GM21447 (cell line): Measurements from ENCODE around the gene HIGD2A.
A peak's percentile ranks its signal among the peaks of the same experiment; 100 is the strongest.

ENCODE experiments used
- ATAC-seq: cut with Tn5 transposase; IDR thresholded peaks from one replicate; pipeline ENCODE4 v1.9.1; 2021; ENCODE audit not compliant: unreplicated experiment

The HIGD2A gene

DNA sequence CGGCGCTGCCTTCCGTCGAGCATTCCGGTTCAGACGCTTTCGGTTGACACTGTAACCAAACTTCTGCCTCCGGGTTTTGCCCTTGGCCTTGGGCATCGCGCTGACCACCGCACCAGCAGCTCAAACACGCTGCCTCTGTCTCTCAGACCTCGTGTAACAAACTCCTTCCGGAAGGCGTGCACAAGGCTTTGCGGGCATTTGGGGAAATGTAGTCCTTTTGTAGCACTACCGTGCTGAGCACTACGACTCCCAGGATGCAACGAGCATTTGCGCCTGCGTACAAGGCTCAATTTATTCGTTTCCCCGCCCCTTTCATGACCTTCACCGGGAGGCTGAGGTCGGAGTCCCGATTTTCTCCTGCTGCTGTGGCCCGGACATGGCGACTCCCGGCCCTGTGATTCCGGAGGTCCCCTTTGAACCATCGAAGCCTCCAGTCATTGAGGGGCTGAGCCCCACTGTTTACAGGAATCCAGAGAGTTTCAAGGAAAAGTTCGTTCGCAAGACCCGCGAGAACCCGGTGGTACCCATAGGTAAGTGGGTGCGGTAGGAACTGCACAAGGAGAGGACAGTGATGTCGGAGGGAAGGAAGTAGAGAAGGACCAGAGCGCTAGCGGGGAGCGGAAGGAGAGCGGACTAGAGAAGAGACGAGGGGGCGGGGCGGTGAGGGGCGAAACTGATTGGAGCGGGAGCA is at the start of gene HIGD2A, which contains the start of gene NOP16:
Gene HIGD2A (plus strand): TSS at position 308 of the 691 bp plus-strand sequence. CDS start 69 bp downstream, at position 377.
Gene NOP16 (minus strand): TSS at position 155 of the 691 bp plus-strand sequence. CDS start 59 bp downstream, at position 96.
- peak; percentile 92 for ATAC-seq

- no peak for ATAC-seq
Measured at GRCh38 chr5:176339304-176339703, 49.2 kb upstream of the HIGD2A start.

DNA sequence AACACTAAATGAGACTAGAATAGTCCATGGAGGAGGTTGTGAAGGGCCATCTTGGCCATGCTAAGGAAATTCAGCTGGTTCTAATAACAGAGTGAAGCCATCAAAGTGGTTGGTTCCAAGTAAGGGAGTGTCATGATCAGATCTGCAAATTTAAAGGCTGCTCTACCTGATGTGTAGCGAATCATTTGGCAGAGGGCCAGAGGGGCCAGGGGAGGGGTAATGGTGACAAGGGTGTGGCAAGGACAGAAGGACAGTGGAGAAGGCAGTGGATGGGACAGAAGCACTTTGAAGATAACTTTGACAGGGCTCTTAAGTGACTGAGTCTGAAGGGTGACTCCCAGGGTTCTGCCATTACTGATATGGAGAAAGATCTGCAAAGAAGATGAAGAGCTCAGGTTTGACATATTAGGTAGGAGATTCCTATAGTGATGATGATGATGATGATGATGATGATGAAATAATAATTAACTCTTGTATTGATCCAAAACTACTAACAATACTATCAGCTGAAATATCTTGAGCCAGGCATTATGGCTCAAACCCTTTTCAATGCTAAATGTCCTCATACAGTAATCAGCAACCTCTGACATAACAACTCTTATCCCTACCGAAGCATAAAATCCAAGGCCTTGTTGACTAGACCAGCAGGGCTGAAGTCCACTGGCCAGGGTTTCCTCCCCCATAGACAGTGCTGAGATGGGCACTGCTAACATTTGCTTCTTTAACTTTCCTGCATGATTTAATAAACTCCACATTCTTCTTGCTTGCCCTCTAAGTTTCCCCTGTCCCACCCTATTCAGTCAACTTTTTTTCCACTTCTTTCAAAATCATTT is 47.0 kb upstream of the HIGD2A start:
- no peak for ATAC-seq

DNA sequence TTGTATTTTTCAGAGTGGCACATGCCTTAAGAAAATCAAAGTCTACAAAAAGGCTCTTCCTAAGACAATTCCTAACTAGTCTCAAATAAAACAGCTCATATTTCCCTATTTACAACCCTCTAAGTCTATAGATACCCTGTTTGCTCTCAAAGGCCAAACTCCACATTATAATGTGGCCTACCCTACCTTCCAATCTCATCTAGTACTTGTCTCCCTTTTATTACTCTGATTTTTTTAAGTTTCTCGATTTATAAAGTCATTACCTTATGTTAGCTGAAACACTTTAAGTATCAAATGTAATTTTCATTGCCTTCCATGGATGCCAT is 46.4 kb upstream of the HIGD2A start:
- no peak for ATAC-seq

GRCh38 chr5:176342766-176343458 is 45.6 kb upstream of the HIGD2A start:
- ATAC-seq, result no peak

DNA sequence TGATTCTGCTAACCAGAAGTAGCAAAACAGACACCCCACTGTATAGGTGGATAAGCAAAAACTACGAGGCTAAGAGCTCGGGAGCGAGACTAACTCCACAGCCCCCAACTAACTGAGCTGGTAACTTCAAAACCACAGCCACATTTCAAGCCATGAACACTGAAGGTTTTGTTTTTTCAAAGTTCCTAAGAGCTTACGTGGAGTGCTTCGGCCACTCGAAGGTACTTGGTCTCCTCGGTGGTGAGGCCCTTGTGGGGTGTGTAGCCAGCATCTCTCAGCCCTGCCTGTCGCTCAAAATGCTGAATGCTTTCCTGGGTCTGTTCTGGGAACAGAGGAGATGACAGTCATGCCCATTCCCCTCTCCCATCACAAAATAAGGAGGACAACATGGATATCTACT is 38.1 kb upstream of the HIGD2A start:
- ATAC-seq, result no peak

- peak; percentile 61 for ATAC-seq
Measured at GRCh38 chr5:176352116-176352878, 36.3 kb upstream of the HIGD2A start.

- ATAC-seq, result no peak
Measured at GRCh38 chr5:176353533-176353932, 35.0 kb upstream of the HIGD2A start.

GRCh38 chr5:176355400-176356178 is 33.0 kb upstream of the HIGD2A start:
- ATAC-seq, result no peak

DNA sequence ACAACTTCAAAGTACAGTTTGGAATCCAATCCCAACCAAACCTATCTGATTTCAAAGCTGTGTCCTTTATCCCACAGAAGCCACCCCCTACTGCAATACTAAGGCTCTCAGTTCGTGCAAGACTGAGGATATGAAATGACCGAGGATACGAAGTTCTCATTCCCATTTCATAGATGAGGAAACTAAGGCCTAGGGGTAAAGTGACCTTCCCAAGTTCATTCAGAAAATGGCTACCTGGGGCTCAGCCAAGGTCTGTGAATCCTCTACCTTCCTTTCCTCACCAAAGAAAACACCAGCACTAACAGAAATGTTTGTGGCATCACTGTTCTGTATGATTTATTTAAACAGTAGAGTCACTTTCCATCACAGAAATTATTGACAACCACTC is 32.4 kb upstream of the HIGD2A start:
- no peak for ATAC-seq

- no peak for ATAC-seq
Measured at GRCh38 chr5:176359658-176360057, 28.9 kb upstream of the HIGD2A start.

DNA sequence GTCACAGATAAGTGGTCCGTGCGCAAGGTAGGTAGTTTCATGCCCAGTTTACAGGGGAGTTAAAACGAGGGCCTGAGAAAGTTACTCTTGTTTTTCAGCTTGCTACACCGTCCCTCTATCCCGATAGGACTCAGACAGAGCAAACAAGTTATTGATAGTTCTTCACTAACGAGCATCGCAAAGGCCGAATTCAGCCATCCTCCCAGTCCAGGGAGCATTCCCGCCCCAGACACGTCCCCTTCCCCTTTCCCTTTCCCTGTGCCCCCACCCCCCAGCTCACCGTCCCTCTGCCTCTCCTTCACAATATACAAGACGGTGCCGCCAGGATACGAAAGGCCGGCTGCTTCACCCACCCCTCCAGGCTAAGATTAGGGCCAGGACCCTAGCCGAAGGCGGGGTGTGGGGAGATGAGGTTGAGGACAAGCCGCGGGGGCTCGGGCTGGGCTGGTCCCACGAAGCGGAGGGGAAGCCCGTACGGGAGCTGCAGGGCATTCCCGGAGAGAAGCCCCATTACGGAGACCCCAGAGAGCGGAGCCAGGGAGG is 27.6 kb upstream of the HIGD2A start:
- ATAC-seq, result peak; percentile 9

- peak; percentile 86 for ATAC-seq
Measured at GRCh38 chr5:176361437-176362232, 26.9 kb upstream of the HIGD2A start, which contains the start of gene KIAA1191. KIAA1191 (minus strand) TSS chr5:176361764; CDS start chr5:176359508, 2,256 bp downstream.

DNA sequence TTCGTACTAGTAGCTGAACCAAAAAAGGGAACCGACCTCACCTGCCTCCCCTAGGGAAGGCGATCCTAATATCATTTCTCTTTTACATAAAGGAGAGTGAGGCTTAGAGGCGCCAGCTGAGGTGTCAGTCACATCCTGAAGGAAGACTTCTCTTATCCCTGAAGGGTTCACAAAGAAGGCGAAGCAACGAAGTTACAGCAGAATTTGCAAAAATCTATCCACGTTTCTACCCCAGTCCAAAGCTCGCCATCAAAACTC is 26.4 kb upstream of the HIGD2A start:
- peak; percentile 15 for ATAC-seq

DNA sequence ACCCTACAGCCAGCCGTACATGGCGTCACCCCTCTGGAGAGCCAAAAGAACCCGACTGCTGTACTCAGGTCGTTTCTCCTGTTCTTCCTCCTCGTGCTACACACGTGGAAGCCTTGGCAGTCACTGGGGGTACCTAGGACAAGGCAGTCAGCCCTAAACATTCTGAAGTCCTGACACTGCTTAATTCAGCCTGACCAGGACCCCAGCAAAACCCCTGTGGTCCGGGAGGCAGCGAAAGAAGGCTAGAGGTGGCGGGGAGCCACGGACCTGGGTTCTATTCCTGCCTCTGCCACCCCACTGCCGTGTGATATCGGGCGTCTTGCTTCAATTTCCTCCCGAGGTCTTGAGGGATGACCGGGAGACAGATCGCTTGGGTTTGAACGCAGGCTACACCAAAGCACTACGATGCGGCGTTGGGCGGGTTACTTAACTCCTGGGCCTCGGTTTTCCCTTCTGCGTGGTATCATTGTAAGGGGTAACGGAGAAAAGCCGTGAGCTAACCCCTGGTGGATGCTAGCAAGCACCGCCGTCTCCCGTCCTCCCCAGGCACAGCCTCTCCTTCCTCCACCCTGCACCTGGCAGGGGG is 23.7 kb upstream of the HIGD2A start:
- ATAC-seq, result no peak

DNA sequence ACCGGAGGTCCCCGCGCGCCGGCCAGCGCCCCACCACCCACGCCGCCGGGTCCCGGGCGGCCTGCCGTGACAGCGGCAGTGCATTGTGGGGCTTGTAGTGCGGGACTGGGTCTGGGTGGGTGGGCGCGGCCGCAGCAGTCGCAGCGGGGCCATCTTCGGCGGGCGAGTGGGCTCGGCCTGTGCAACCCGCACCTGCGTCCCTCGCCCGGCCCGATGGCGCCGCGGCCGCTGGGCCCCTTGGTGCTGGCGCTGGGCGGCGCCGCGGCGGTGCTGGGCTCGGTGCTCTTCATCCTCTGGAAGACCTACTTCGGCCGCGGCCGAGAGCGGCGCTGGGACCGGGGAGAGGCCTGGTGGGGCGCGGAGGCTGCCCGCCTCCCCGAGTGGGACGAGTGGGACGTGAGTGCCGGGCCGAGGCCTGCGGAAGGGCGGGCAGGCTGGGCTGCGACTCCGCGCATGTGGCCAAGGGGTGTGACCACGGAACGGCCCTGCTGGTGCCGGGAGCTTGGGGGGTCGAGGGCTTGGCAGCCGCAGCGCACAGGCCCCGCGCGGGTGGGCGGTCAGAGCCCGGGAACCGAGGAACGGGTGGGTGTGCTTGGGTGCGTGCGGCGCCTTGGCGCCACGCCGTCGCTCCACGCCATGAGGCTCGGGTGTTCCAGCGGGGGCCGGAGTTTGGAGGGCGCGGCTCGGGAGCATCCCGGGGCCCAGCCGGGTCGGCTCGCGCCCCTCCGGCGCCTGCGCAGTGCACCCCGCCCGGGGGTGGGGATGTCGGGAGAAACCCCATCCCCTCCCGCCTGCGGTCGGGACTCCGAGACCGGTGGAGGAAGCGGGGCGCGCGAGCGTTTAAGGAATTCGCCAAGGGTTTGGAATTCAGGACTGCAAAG is 23.0 kb upstream of the HIGD2A start, which contains the start of gene ARL10:
Gene ARL10 (plus strand): TSS at position 137 of the 881 bp plus-strand sequence. CDS start 77 bp downstream, at position 214.
- no peak for ATAC-seq

DNA sequence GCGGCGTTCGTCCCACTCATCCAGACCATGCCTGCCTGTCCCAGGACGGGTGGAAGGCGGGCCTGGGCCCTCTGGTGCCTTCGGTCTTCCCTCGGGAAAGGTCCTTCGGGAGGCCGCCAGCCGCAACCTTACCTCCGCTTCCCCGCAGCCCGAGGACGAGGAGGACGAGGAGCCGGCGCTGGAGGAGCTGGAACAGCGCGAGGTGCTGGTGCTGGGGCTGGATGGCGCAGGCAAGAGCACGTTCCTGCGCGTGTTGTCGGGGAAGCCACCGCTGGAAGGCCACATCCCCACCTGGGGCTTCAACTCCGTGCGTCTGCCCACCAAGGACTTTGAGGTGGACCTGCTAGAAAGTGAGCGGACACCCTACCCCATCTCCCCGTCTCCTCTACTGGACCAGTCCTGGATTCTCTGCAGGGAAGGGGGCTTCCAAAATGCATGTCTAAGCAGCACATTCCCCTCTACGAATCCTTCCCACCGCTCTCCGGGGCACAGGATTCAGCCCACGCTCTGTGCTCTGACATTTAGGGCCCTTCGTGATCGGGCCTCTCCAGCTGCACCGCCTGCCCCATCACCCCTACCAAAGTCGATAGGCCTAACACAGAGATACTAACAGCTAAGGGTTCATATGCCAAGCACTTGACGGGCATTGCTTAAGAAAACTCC is 22.2 kb upstream of the HIGD2A start:
- ATAC-seq, result no peak
